ENCODE data around the gene KIF9. TPM values are rescaled to one million over a fixed set of nuclear protein-coding genes. Genes with fewer than 3 reads are reported as not detected.
"Not testable (repeated sequence)": the region's sequence is repeated elsewhere in the genome, so short reads cannot be mapped to it uniquely, and the experiment has no call there.

The KIF9 gene
- total RNA-seq, 4 donors from 2014 or later = 8.8 to 23.4 (median 15.3) TPM

DNA sequence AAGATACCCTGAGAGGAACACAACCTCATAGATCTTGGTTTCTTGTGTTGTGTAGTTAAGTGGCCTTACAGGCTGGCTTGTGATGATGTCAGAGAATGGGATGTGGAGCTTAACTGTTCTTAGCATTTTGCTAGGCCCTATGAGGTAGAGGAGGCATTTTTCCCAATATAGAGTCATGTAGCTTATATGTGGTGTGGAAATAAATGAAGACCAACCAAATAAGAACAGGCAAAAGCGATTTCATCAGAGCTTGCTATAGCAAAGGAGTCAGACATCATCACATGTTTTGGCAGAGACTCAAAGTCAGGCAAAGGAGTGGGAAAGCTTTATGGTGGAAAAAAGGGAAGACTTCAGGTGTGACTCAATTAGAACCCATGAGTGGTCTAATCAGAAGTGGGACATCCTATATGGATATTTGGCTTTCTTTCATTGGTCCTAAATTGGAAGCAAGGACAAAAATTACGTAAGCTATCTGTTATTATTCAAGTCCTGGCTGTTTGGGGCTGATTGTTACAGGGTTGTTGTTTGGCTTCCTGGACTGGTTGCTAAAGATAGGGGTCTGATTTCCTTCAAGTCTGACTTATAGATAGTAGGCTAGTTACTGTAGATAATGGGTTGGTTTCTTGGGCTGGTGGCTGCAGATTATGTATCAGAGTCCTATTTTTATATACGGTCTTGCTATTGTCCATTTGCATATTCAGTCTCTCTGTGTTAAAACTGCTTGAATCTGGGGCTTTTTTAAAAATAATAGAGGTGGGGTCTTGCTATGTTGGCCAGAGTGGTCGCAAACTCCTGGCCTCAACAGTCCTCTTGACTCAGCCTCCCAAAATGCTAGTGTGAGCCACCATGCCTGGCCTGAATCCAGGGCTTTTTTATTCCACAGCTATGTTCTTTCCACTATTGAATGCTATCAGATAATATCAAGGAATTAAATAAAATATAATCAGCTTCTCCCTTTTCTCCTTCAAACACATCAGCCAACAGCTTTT, 88.4 kb downstream of the KIF9 start:
- TF ChIP-seq, protein P1, sequence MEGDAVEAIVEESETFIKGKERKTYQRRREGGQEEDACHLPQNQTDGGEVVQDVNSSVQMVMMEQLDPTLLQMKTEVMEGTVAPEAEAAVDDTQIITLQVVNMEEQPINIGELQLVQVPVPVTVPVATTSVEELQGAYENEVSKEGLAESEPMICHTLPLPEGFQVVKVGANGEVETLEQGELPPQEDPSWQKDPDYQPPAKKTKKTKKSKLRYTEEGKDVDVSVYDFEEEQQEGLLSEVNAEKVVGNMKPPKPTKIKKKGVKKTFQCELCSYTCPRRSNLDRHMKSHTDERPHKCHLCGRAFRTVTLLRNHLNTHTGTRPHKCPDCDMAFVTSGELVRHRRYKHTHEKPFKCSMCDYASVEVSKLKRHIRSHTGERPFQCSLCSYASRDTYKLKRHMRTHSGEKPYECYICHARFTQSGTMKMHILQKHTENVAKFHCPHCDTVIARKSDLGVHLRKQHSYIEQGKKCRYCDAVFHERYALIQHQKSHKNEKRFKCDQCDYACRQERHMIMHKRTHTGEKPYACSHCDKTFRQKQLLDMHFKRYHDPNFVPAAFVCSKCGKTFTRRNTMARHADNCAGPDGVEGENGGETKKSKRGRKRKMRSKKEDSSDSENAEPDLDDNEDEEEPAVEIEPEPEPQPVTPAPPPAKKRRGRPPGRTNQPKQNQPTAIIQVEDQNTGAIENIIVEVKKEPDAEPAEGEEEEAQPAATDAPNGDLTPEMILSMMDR (IDR thresholded peaks at IDR 0.05) = no peak
- TF ChIP-seq POLR2AphosphoS5 (IDR thresholded peaks at IDR 0.05) = no peak
- Histone ChIP-seq H3K9me3 (no peaks in the 10 kb centered on the region), H3K4me3 (no peak overlapping the region), H3K36me3 (no peaks in the 10 kb centered on the region), H3K27me3 (no peaks in the 10 kb centered on the region), H3K27ac (no peak overlapping the region), H3K4me1 (no peaks in the 10 kb centered on the region)
- no peak for DNase-seq (ENCODE audit: low spot score in 2 of 2)
- 91% methylated on average over 4 of the region's 4 CpGs for WGBS

DNA sequence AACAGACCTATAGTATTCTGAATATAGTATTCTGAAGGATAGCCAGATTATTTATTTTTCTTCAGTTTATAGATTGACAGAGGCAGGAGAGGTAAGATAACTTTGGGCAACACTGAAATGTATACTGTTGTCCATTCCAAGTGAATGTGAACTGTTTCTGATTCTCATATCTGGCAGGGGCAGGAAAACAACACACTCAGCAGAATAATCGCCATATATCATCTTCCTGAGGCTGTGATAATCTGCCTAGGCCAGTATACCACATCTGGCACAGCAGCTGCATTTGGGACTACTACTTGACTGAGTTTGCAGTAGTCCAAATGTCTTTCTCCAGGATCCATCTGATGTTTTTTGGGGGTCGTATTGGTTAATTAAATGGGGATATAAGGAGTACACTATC, 96.3 kb downstream of the KIF9 start:
- no peak overlapping the region for H3K27ac ChIP-seq
- H3K4me3 ChIP-seq = no peak overlapping the region
- WGBS = 66% methylated on average over 2 of the region's 2 CpGs
- no peaks in the 10 kb centered on the region for H3K27me3 ChIP-seq
- TF ChIP-seq POLR2A (IDR thresholded peaks at IDR 0.05) = no peak
- TF ChIP-seq, protein P1 (IDR thresholded peaks at IDR 0.05) = no peak
- no peak for TF ChIP-seq POLR2AphosphoS5 (IDR thresholded peaks at IDR 0.05)
- TF ChIP-seq EP300 (IDR thresholded peaks at IDR 0.05) = no peak
- no peaks in the 10 kb centered on the region for H3K36me3 ChIP-seq
- no peaks in the 10 kb centered on the region for H3K4me1 ChIP-seq
- no peak for DNase-seq (ENCODE audit: low spot score in 2 of 2)
- H3K9me3 ChIP-seq = no peaks in the 10 kb centered on the region

DNA sequence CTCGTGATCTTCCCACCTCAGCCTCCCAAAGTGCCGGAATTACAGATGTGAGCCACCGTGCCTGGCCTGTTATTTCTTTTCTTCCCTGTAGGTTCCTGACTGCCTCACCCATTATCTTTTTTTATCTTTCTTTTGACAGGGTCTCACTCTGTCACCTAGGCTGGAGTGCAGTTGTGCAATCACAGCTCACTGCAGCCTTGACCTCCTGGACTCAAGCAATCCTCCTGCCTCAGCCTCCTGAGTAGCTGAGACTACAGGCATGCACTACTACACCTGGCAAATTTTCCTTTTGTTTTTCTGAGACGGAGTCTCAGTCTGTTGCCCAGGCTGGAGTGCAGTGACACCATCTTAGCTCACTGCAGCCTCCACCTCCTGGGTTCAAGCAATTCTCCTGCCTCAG, 100.9 kb downstream of the KIF9 start:
- not testable (repeated sequence) for H3K4me1 ChIP-seq; H3K4me3 ChIP-seq; H3K27me3 ChIP-seq; H3K9me3 ChIP-seq; H3K27ac ChIP-seq; DNase-seq (ENCODE audit: low spot score in 2 of 2)
- peaks cover 11% of the 10 kb centered on the region for H3K36me3 ChIP-seq
- 95% methylated on average over 4 of the region's 4 CpGs for WGBS

DNA sequence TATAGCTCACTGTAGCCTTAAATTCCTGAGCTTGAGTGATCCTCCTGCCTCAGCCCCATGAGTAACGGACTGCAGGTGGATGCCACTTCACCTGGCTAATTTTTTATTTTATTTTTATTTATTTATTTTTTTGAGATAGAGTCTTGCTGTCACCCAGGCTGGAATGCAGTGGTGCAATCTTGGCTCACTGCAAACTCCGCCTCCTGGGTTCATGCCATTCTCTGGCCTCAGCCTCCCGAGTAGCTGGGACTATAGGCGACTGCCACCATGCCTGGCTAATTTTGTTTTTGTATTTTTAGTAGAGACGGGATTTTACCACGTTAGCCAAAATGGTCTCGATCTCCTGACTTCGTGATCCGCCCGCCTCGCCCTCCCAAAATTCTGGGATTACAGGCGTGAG, 102.6 kb downstream of the KIF9 start:
- DNase-seq (ENCODE audit: low spot score in 2 of 2) = not testable (repeated sequence)
- H3K36me3 ChIP-seq = peaks cover 11% of the 10 kb centered on the region

More for the DNA sequence above, 102.6 kb downstream of the KIF9 start:
- not testable (repeated sequence) for H3K9me3 ChIP-seq, H3K4me1 ChIP-seq, H3K4me3 ChIP-seq, H3K27me3 ChIP-seq, H3K27ac ChIP-seq
- WGBS = 87% methylated on average over 12 of the region's 12 CpGs

Other genes with a start within 250 kb of the KIF9 start
- 10 to 100 TPM; 41.4 to 78.6 (median 53.4) TPM for gene SETD2, start 118.7 kb downstream of the KIF9 start, total RNA-seq
- gene KLHL18, start 145 bp upstream of the KIF9 start, total RNA-seq = 10 to 100 TPM; 20.8 to 50.7 (median 38.8) TPM
- gene PTPN23, start 98.2 kb upstream of the KIF9 start, total RNA-seq = 100 to 1,000 TPM in 1 of 4 donors, 10 to 100 TPM in 3; 45.9 to 135 (median 61.1) TPM
- gene SCAP, start 193.1 kb upstream of the KIF9 start, total RNA-seq = 100 to 1,000 TPM; 142 to 195 (median 151) TPM
- 10 to 100 TPM; 11.7 to 18.6 (median 17.0) TPM for gene ELP6, start 230.9 kb upstream of the KIF9 start, total RNA-seq

Measured in suprapubic skin (tissue), 4 donors.